Fibroblast of the aortic adventitia (primary cell): Measurements from ENCODE around the gene FOXRED1. TPM values are rescaled to one million over a fixed set of nuclear protein-coding genes. Genes with fewer than 3 reads are reported as not detected.

Experiments used
- DNase-seq: peaks from one replicate; pipeline ENCODE4 v3.0.0-alpha.2; 2010; ENCODE audit warnings: low read depth
- H3K4me3 ChIP-seq: 2 replicates; pipeline ENCODE4 v1.5.1; 2011; ENCODE audit warnings: low read depth, mild to moderate bottlenecking, control low read depth, low read length, moderate library complexity
- CTCF ChIP-seq: IDR thresholded peaks from 2 replicates; pipeline ENCODE4 v1.5.1; 2011; ENCODE audit warnings: mild to moderate bottlenecking, low read length, control low read depth, inconsistent platforms; ENCODE audit not compliant: insufficient read depth
- total RNA-seq: library from RNA; depleted of rRNA; stranded (reverse); fragments of >200 nt; gene quantifications from 2 replicates; pipeline ENCODE4 v1.2.3, GENCODE V29; 2012; ENCODE audit warnings: low replicate concordance

FOXRED1 gene
- total RNA-seq, 1 donor, result 14.7 TPM

DNA sequence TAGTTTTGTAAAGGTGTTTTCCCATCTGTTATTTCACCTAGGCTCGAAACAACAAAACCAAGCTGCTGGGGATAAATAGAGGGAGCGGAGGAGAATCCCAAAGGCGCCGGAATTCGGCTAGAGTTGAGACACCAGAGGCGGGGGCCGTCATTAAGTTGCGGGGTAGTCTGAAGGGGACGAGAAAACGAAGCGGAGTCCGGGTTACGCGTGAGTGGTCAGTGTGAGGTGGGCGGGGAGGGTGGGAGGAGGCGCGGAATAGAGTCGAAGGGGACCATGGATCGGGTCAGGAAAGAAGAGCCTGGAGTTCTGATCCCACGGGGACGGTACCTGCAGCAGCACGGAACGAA, 620 bp upstream of the FOXRED1 start:
- TF ChIP-seq CTCF, result no peak
- DNase-seq, result no peak
- peak overlapping the region; percentile 99 for H3K4me3 ChIP-seq

- TF ChIP-seq CTCF, result no peak
- no peak overlapping the region for H3K4me3 ChIP-seq
- DNase-seq, result no peak
Measured at GRCh38 chr11:126277322-126277721, 8.4 kb downstream of the FOXRED1 start.

- no peak for TF ChIP-seq CTCF
- H3K4me3 ChIP-seq, result no peak overlapping the region
- no peak for DNase-seq
Measured at GRCh38 chr11:126277780-126278179, 8.8 kb downstream of the FOXRED1 start.

GRCh38 chr11:126279191-126279590, 10.2 kb downstream of the FOXRED1 start:
- TF ChIP-seq CTCF, result no peak
- DNase-seq, result no peak
- H3K4me3 ChIP-seq, result no peak overlapping the region

- DNase-seq, result no peak
- TF ChIP-seq CTCF, result no peak
- no peak overlapping the region for H3K4me3 ChIP-seq
Measured at GRCh38 chr11:126280595-126280994, 11.6 kb downstream of the FOXRED1 start.

- H3K4me3 ChIP-seq, result no peak overlapping the region
- no peak for TF ChIP-seq CTCF
- no peak for DNase-seq
Measured at GRCh38 chr11:126281245-126281644, 12.3 kb downstream of the FOXRED1 start.

DNA sequence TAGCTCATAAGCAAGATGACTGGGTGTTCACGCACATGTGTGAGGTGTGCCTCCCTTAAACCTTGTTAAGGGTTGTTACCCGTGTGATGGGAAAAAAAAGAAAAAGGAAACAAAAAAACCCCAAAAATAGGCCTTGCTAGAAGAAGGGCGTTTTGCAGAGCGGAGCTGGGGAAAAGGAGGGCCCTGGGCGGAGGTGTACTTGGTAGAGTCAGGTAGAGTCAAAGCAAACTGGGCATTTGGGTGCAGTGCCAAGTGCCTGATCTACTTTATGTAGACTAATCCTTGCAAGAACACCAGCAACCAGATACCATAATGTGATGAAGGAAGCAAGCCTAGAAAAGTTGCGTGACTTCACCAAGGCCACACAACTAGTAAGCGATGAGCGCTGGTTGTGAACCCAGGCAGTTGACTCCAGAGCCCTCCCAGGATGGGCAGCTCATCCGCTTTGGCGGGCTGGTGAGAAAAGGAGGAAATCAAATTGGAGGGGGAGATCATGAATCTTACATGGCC, 12.8 kb downstream of the FOXRED1 start:
- DNase-seq, result no peak
- TF ChIP-seq CTCF, result no peak
- H3K4me3 ChIP-seq, result no peak overlapping the region
